Mucosa of rectum (tissue), 2 donors: ENCODE results near the gene ADAMTS17.
"Not testable (repeated sequence)": the region's sequence is repeated elsewhere in the genome, so short reads cannot be mapped to it uniquely, and the experiment has no call there.

Source experiments
- H3K27ac ChIP-seq, 2 donors: one replicate each; pipeline ENCODE4 v1.7.0; 2013; ENCODE audit warnings: inconsistent platforms in 2 of 2, low read depth in 2 of 2, low read length in 2 of 2
- H3K27me3 ChIP-seq, 2 donors: one replicate each; pipeline ENCODE4 v1.7.0; 2013; ENCODE audit warnings: low read length in 2 of 2; ENCODE audit not compliant: control insufficient read depth in 2 of 2, insufficient read depth in 2 of 2
- H3K36me3 ChIP-seq, 2 donors: one replicate each; pipeline ENCODE4 v1.7.0; 2013; ENCODE audit warnings: low read length in 2 of 2; ENCODE audit not compliant: control insufficient read depth in 2 of 2, insufficient read depth in 2 of 2
- H3K4me1 ChIP-seq, 2 donors: one replicate each; pipeline ENCODE4 v1.7.0; 2013; ENCODE audit warnings: low read length in 2 of 2, mild to moderate bottlenecking in 1 of 2; ENCODE audit not compliant: control insufficient read depth in 2 of 2, insufficient read depth in 2 of 2
- H3K4me3 ChIP-seq, 2 donors: one replicate each; pipeline ENCODE4 v1.7.0; 2013; ENCODE audit warnings: low read length in 2 of 2
- H3K9ac ChIP-seq, 2 donors: one replicate each; pipeline ENCODE4 v1.7.0; 2013; ENCODE audit warnings: low read length in 2 of 2, low read depth in 1 of 2, mild to moderate bottlenecking in 1 of 2
- H3K9me3 ChIP-seq, 2 donors: one replicate each; pipeline ENCODE4 v1.7.0; 2013; ENCODE audit warnings: low read length in 2 of 2; ENCODE audit not compliant: control insufficient read depth in 2 of 2
- donor health status: healthy.
- donor health status: Normal muscosa, but diverticular disease.

ADAMTS17 gene

DNA sequence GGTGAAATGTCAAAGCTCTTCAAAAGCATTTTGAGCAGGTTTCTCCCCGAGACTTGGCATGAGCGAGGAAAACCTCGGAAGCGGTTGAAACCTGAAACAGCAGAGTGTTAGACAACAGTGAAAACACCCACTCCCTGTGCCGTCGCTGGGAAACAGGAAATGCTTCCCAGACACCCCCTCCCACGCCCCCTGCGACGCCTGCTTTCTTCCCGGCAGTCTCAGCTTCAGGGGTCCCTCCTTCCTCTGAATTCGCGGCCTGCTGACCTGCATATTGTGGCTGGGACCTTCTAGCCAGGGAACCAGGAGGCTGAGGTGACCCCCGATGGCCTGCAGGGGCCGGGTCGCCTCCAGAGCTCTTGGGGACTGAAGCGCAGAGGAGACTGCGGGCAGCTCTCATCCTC lies 357.9 kb downstream of the ADAMTS17 start:
- Histone ChIP-seq H3K27me3 (no peaks in the 10 kb centered on the region), H3K9me3 (no peaks in the 10 kb centered on the region), H3K36me3 (no peaks in the 10 kb centered on the region), H3K9ac (no peak overlapping the region), H3K4me1 (no peaks in the 10 kb centered on the region), H3K27ac (no peak overlapping the region), H3K4me3 (no peak overlapping the region)

DNA sequence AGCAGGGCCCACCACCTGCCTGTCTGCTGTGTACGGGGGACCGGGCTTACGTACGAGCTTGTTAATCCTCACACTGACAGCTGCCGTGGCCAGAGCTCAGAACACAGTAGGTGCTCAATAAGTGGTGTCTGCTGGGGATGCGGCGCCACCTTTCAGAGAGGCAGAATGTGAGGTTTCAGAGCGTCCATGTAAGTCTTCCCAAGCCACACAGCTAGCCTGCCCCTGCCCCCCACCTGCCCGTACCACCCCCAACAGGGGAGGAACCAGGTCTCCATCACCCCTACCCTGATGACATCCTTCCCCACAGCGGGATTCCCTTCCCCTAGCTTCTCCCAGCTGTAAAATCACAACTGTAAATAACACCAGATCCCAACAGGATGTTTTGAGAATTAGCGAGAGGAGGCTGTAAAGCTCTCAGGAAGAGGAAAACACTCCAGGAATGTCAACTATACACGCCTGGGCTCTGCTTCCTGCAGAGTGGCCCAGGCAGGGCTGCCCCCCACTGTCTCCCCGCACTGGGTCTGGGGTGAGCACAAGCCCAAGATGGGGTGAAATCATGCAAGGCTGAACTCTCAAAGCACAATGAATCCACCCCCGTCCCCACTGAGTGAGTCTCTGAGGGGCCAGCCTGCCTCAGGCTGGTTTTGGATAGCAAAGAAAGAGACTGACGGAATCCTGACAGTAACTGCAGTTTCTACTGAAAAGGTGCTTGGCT lies 358.4 kb downstream of the ADAMTS17 start:
- Histone ChIP-seq H3K4me3 (no peak overlapping the region), H3K27me3 (no peaks in the 10 kb centered on the region), H3K9ac (no peak overlapping the region), H3K36me3 (no peaks in the 10 kb centered on the region), H3K9me3 (no peaks in the 10 kb centered on the region), H3K27ac (no peak overlapping the region), H3K4me1 (no peaks in the 10 kb centered on the region)

DNA sequence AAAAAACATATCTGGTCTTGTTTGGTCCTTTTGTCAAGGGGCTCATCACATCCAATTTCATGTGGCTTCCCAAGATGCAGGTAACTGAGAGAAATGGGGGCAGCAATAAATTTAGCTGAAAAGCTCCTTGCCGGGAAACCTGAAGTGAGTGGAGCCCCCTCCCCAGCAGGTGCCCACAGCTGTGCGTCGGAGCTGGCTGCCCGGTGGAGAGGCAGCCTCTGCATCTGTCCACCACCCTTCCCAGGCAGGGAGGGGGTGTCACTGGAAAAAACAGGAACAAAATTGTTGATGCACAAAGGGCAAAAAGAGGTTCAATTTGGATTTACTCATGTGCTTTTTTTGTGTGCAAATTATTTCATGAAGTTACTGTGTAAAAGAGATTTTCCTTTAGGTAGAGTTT lies 359.1 kb downstream of the ADAMTS17 start:
- Histone ChIP-seq H3K27ac (no peak overlapping the region), H3K4me3 (no peak overlapping the region), H3K4me1 (no peaks in the 10 kb centered on the region), H3K36me3 (no peaks in the 10 kb centered on the region), H3K9me3 (no peaks in the 10 kb centered on the region), H3K27me3 (no peaks in the 10 kb centered on the region), H3K9ac (no peak overlapping the region)

DNA sequence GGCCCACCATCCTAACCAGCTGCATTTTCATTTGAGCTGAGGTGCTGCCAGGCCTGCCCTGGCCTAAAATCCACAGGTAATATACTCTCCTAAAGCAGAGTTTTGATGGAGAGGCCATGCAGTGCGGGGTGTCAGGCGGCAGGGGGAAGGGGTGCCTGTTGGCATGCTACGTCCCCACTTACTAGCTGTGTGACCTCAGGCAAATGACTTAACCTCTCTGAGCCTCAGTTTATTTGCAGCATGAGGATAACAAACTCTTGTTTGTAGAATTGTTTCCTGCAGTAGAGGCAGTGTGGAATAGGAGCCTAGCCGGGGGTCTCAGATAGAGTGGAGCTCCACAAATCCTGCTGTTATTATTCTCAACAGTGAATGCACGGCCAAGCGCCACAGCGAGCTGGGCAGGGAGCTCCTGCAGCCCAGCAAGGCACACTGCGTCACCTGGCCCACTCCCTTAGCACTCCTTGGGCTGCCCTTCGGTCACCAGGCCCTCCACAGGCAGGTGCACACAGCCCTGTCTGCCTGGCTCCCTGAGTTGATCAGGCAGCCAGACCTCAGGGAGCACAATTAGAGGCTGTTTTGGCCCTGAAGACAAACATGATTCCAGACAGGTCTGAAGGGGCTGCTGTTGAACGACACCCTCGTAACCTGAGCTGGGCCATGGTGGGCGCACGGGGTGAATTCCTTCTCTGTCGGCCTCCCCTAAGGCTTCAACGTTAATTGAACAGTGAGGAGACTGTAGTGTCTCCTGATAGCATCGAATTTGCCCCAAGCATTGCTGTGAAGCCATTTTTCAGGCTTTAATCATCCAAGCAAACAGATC lies 359.7 kb downstream of the ADAMTS17 start:
- Histone ChIP-seq H3K9ac (no peak overlapping the region), H3K9me3 (no peaks in the 10 kb centered on the region), H3K4me3 (no peak overlapping the region), H3K4me1 (no peaks in the 10 kb centered on the region), H3K27ac (no peak overlapping the region), H3K27me3 (no peaks in the 10 kb centered on the region), H3K36me3 (no peaks in the 10 kb centered on the region)

DNA sequence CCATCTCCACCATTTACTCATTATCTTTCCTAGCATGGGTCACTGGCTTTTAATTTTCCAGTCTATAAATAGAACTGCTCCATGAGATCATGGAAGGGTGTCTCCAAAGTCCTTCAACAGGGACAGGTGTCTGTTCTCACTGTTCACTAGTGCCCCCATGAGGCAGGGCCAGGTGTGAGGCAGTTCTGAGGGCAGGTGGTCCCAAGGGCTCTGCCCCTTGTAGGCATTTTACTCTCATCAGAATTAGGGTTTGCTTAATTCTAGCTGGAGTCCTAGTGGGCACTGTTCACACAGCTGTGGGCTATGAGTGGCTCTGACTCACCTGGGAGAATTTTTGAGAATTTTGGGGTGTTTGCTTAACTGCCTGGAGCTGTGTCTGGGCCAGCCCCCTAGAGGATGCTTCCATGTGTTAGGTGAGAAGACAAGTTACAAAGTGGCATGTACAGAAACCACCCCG lies 360.6 kb downstream of the ADAMTS17 start:
- Histone ChIP-seq H3K9me3 (no peaks in the 10 kb centered on the region), H3K27ac (no peak overlapping the region), H3K4me1 (no peaks in the 10 kb centered on the region), H3K36me3 (no peaks in the 10 kb centered on the region), H3K27me3 (no peaks in the 10 kb centered on the region), H3K9ac (no peak overlapping the region), H3K4me3 (no peak overlapping the region)

DNA sequence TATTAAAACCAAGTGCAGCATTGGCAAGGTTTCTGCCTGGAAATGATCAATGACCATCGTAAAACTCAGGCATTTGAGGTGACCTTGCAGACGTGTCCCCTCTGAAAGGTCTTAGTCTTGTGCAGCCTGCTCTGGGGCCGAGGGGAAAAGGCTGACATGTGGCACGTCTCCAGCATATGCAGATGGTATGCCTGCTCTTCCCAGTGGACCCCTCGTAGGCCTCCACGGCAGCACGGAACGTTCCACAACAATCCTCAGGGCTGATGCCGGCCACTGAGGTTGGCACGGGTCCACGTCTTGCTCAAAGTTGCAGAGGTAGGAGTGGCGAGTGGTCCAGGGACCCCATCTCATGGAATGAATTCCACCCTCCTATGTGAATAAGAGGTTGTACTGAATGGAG lies 361.0 kb downstream of the ADAMTS17 start:
- no peaks in the 10 kb centered on the region for H3K9me3 ChIP-seq
- no peak overlapping the region for H3K27ac ChIP-seq
- no peak overlapping the region for H3K9ac ChIP-seq
- no peaks in the 10 kb centered on the region for H3K4me1 ChIP-seq
- H3K36me3 ChIP-seq, result no peaks in the 10 kb centered on the region
- H3K27me3 ChIP-seq, result no peaks in the 10 kb centered on the region
- H3K4me3 ChIP-seq, result no peak overlapping the region

DNA sequence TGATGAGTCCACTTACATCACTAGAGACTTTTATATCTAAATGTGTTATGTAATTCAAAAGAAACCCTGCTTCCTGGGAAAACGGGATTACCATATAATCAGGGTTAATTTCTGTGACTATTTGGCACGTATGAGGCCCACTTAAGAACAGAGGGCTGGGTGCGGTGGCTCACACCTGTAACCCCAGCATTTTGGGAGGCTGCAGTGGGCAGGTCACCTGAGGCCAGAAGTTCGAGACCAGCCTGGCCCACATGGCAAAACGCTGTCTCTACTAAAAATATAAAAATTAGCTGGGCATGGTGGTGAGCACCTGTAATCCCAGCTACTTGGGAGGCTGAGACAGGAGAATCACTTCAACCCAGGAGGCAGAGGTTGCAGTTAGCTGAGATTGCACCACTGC lies 361.9 kb downstream of the ADAMTS17 start:
- not testable (repeated sequence) for H3K4me3 ChIP-seq, H3K9me3 ChIP-seq, H3K9ac ChIP-seq, H3K27me3 ChIP-seq, H3K36me3 ChIP-seq, H3K4me1 ChIP-seq, H3K27ac ChIP-seq

DNA sequence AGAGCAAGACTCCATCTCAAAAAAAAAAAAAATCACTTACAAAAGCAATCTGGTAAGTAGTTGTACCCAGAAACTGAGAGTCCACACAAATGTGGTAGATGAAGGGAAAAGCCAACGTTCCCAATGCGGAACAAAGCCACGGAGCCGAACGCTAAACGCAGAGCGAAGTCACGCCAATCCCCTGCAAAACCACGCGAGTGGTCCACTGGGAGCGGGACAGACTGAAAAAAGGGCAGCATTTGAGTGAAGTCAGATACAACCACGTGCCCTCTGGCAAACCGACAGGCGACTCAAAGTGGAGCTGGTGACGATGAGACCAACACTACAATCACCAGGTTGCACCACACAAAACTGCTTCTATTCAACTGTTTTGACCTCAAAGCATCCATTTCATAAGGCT lies 362.4 kb downstream of the ADAMTS17 start:
- Histone ChIP-seq H3K4me3 (no peak overlapping the region), H3K36me3 (no peaks in the 10 kb centered on the region), H3K9ac (no peak overlapping the region), H3K9me3 (no peaks in the 10 kb centered on the region), H3K27me3 (no peaks in the 10 kb centered on the region), H3K27ac (no peak overlapping the region), H3K4me1 (no peaks in the 10 kb centered on the region)

DNA sequence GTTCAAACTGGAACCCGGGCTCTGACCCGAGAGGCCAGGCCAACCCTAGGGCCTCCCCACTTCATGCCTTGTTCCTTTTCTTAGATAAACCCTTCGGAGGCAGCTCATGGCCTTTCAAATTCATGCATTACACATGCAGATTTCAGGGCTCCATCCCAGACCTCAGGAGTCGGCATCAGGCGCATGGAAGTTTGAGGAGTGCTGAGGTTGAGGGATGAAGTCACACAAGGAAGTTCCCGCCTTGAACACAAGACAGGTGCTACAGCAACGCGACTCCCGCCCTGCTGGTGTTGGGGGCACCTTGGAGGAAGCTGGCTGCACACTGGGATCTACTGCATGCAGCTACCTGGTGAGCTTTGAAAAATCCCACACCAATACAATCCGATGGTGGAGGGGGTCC lies 363.3 kb downstream of the ADAMTS17 start:
- Histone ChIP-seq H3K4me1 (no peaks in the 10 kb centered on the region), H3K36me3 (no peaks in the 10 kb centered on the region), H3K27me3 (no peaks in the 10 kb centered on the region), H3K27ac (no peak overlapping the region), H3K4me3 (no peak overlapping the region), H3K9ac (no peak overlapping the region), H3K9me3 (no peaks in the 10 kb centered on the region)

DNA sequence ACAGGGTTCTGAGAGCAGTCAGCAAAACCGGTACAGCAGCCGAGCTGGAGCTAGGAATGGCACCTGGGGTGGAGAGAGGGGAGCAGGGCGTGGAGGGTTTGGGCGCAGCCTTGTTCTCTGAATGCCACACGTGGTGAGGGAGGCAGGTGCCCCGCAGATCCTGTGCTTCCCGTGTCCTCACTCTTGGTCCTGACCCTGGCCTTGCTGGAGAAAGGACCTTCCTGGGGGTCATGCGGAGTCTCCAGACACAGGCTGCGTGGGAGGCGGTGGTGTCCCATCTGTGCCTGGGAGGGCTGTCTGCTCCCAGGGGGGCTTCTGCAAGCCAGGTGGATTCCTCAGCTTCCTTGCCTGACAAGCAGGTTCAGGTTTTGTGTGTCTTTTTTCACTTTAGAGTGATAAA lies 363.8 kb downstream of the ADAMTS17 start:
- H3K9ac ChIP-seq, result no peak overlapping the region
- no peak overlapping the region for H3K27ac ChIP-seq
- no peaks in the 10 kb centered on the region for H3K27me3 ChIP-seq
- no peak overlapping the region for H3K4me3 ChIP-seq
- no peaks in the 10 kb centered on the region for H3K36me3 ChIP-seq
- no peaks in the 10 kb centered on the region for H3K9me3 ChIP-seq
- H3K4me1 ChIP-seq, result no peaks in the 10 kb centered on the region
